ENCODE measurements around the gene CRACDL. TPM values are rescaled to one million over a fixed set of nuclear protein-coding genes. Genes with fewer than 3 reads are reported as not detected.

CRACDL gene
- total RNA-seq, 1 donor, result not detected

- no peak for DNase-seq (ENCODE audit: insufficient read length, low spot score, missing footprints)
- H3K4me1 ChIP-seq (ENCODE audit: insufficient read depth, low read length), result no peaks in the 10 kb centered on the region
These were observed 16.9 kb upstream of the CRACDL start for GRCh38 chr2:98952966-98953365.

GRCh38 chr2:98948956-98949739 lies 13.1 kb upstream of the CRACDL start:
- no peaks in the 10 kb centered on the region for H3K9me3 ChIP-seq (ENCODE audit: low read depth, low read length)
- H4K20me1 ChIP-seq (ENCODE audit: insufficient read depth, low read length), result no peaks in the 10 kb centered on the region
- H2AFZ ChIP-seq (ENCODE audit: low read length), result no peak overlapping the region
- peaks cover 12% of the 10 kb centered on the region for H3K27me3 ChIP-seq (ENCODE audit: insufficient read depth, low read length)
- no peak for TF ChIP-seq CTCF (IDR thresholded peaks at IDR 0.05; ENCODE audit: extremely low read depth, low read depth, low read length)
- no peaks in the 10 kb centered on the region for H3K4me1 ChIP-seq (ENCODE audit: insufficient read depth, low read length)
- no peak overlapping the region for H3K27ac ChIP-seq (ENCODE audit: low read depth, low read length)
- H3K36me3 ChIP-seq (ENCODE audit: insufficient read depth, low read length), result no peaks in the 10 kb centered on the region
- peak; percentile 71 for DNase-seq (ENCODE audit: insufficient read length, low spot score, missing footprints)
- H3K79me2 ChIP-seq (ENCODE audit: insufficient read depth, low read length), result no peaks in the 10 kb centered on the region
- no peak overlapping the region for H3K4me2 ChIP-seq (ENCODE audit: insufficient read depth, low read length)
- H3K4me3 ChIP-seq (ENCODE audit: insufficient read depth, low read length), result no peak overlapping the region

More at GRCh38 chr2:98952966-98953365, 16.9 kb upstream of the CRACDL start:
- H3K79me2 ChIP-seq (ENCODE audit: insufficient read depth, low read length), result no peaks in the 10 kb centered on the region
- H3K27me3 ChIP-seq (ENCODE audit: insufficient read depth, low read length), result peaks cover 5% of the 10 kb centered on the region
- H3K9me3 ChIP-seq (ENCODE audit: low read depth, low read length), result no peaks in the 10 kb centered on the region
- no peaks in the 10 kb centered on the region for H4K20me1 ChIP-seq (ENCODE audit: insufficient read depth, low read length)
- H2AFZ ChIP-seq (ENCODE audit: low read length), result no peak overlapping the region
- TF ChIP-seq CTCF (IDR thresholded peaks at IDR 0.05; ENCODE audit: extremely low read depth, low read depth, low read length), result no peak
- H3K36me3 ChIP-seq (ENCODE audit: insufficient read depth, low read length), result no peaks in the 10 kb centered on the region
- H3K4me2 ChIP-seq (ENCODE audit: insufficient read depth, low read length), result no peak overlapping the region
- no peak overlapping the region for H3K27ac ChIP-seq (ENCODE audit: low read depth, low read length)
- H3K4me3 ChIP-seq (ENCODE audit: insufficient read depth, low read length), result no peak overlapping the region

DNA sequence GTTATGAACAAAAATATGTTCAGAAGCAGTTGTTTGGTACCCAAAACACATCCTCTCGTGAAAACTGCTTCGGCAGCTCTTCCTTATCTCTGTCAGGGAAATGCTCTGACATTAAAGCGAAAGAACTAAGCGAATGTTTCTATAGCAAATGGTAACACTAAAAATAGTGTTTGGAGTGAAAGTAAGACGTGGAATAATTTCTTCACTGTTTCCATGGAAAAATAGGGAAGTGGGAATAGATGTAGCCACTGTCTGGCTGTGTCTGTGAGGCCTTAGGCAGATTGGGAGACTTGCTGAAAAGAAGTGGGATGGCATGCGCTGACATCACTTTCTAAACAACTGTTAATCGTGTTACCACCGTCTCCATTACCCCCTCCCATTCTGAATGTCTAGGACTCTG lies 11.5 kb upstream of the CRACDL start:
- H2AFZ ChIP-seq (ENCODE audit: low read length), result no peak overlapping the region
- H3K27ac ChIP-seq (ENCODE audit: low read depth, low read length), result no peak overlapping the region
- H3K4me2 ChIP-seq (ENCODE audit: insufficient read depth, low read length), result no peak overlapping the region
- no peaks in the 10 kb centered on the region for H3K4me1 ChIP-seq (ENCODE audit: insufficient read depth, low read length)
- TF ChIP-seq CTCF (IDR thresholded peaks at IDR 0.05; ENCODE audit: extremely low read depth, low read depth, low read length), result no peak
- no peaks in the 10 kb centered on the region for H4K20me1 ChIP-seq (ENCODE audit: insufficient read depth, low read length)
- no peaks in the 10 kb centered on the region for H3K9me3 ChIP-seq (ENCODE audit: low read depth, low read length)
- no peaks in the 10 kb centered on the region for H3K36me3 ChIP-seq (ENCODE audit: insufficient read depth, low read length)
- H3K27me3 ChIP-seq (ENCODE audit: insufficient read depth, low read length), result peaks cover 12% of the 10 kb centered on the region
- no peak overlapping the region for H3K4me3 ChIP-seq (ENCODE audit: insufficient read depth, low read length)
- no peak for DNase-seq (ENCODE audit: insufficient read length, low spot score, missing footprints)
- H3K79me2 ChIP-seq (ENCODE audit: insufficient read depth, low read length), result no peaks in the 10 kb centered on the region

DNA sequence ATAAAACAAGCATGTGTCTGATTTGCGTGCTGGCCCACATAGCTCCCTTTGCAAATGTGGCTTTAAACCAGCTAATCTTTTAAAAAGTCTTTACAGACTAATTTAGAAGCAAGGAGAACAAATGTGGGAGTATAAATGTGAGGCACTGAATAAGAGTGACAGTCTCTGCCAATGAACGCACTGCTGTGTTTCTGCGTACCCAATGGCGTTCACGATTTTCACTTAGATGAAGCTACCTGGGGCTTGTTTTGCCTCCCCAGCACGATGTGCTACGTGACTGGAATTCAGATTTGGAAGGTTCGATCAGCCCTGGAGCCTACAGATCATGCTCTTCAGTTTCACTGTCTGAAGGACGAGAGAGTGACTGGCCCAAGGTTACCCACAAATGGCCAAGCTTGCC lies 10.8 kb upstream of the CRACDL start:
- DNase-seq (ENCODE audit: insufficient read length, low spot score, missing footprints), result no peak

More for the DNA sequence above, 10.8 kb upstream of the CRACDL start:
- H3K4me2 ChIP-seq (ENCODE audit: insufficient read depth, low read length), result no peak overlapping the region
- no peak overlapping the region for H3K27ac ChIP-seq (ENCODE audit: low read depth, low read length)
- no peaks in the 10 kb centered on the region for H3K36me3 ChIP-seq (ENCODE audit: insufficient read depth, low read length)
- no peaks in the 10 kb centered on the region for H4K20me1 ChIP-seq (ENCODE audit: insufficient read depth, low read length)
- peaks cover 12% of the 10 kb centered on the region for H3K27me3 ChIP-seq (ENCODE audit: insufficient read depth, low read length)
- no peak overlapping the region for H3K4me3 ChIP-seq (ENCODE audit: insufficient read depth, low read length)
- no peaks in the 10 kb centered on the region for H3K79me2 ChIP-seq (ENCODE audit: insufficient read depth, low read length)
- no peak for TF ChIP-seq CTCF (IDR thresholded peaks at IDR 0.05; ENCODE audit: extremely low read depth, low read depth, low read length)
- no peaks in the 10 kb centered on the region for H3K4me1 ChIP-seq (ENCODE audit: insufficient read depth, low read length)
- H3K9me3 ChIP-seq (ENCODE audit: low read depth, low read length), result no peaks in the 10 kb centered on the region
- H2AFZ ChIP-seq (ENCODE audit: low read length), result no peak overlapping the region

Data from osteoblast (primary cell).